Kidney (tissue), 14 donors: ENCODE results near the gene JMJD1C. TPM values are rescaled to one million over a fixed set of nuclear protein-coding genes. Genes with fewer than 3 reads are reported as not detected.
A peak's percentile ranks its signal among the peaks of the same experiment; 100 is the strongest.

Experiments used
- DNase-seq, 5 donors: peaks; one replicate each; pipeline ENCODE4 v3.0.0-alpha.2; 2013 to 2020
- FAIRE-seq: peaks from 2 replicates; lab custom pipeline; 2012; peaks lifted over from hg19 to GRCh38; lab: Jason Lieb, UNC
- H3K27ac ChIP-seq, 2 donors: one replicate each; pipeline ENCODE4 v1.7.0; 2013; ENCODE audit warnings: low read depth in 2 of 2, low read length in 2 of 2, inconsistent platforms in 1 of 2
- H3K27me3 ChIP-seq: one replicate; pipeline ENCODE4 v1.7.1; 2013; ENCODE audit warnings: low read length, inconsistent platforms; ENCODE audit not compliant: control insufficient read depth, insufficient read depth
- H3K36me3 ChIP-seq, 3 donors: one replicate each; pipeline versions ENCODE4 v1.7.0 to v1.7.1; 2013; ENCODE audit warnings: low read length in 3 of 3, control low read depth in 1 of 3, inconsistent platforms in 1 of 3; ENCODE audit not compliant: insufficient read depth in 3 of 3, control insufficient read depth in 2 of 3
- H3K4me1 ChIP-seq, 3 donors: one replicate each; pipeline versions ENCODE4 v1.7.0 to v1.7.1; 2013; ENCODE audit warnings: low read length in 3 of 3, inconsistent platforms in 1 of 3, low read depth in 1 of 3; ENCODE audit not compliant: control insufficient read depth in 2 of 3, insufficient read depth in 2 of 3
- H3K4me3 ChIP-seq, 3 donors: one replicate each; pipeline versions ENCODE4 v1.7.0 to v1.8.1; 2013; ENCODE audit warnings: low read length in 3 of 3, control low read depth in 1 of 3, inconsistent platforms in 1 of 3
- H3K9ac ChIP-seq, 3 donors: one replicate each; pipeline versions ENCODE4 v1.7.0 to v1.7.1; 2013; ENCODE audit warnings: low read length in 3 of 3, control low read depth in 1 of 3, inconsistent platforms in 1 of 3
- H3K9me3 ChIP-seq, 3 donors: one replicate each; pipeline versions ENCODE4 v1.7.0 to v1.7.1; 2013; ENCODE audit warnings: low read length in 3 of 3, control low read depth in 1 of 3, inconsistent platforms in 1 of 3; ENCODE audit not compliant: control insufficient read depth in 2 of 3, insufficient read depth in 1 of 3
- CTCF ChIP-seq: IDR thresholded peaks from 3 replicates; pipeline ENCODE4 v1.5.1; 2012; ENCODE audit warnings: mild to moderate bottlenecking, moderate library complexity, borderline replicate concordance; ENCODE audit not compliant: insufficient read depth; ENCODE audit errors: extremely low read depth
- intact Hi-C: fragments of 100-400 bp; cut with DNase I; formaldehyde crosslinking; loops from one replicate; pipeline ENCODE4 v1.11.1; 2022
- polyA plus RNA-seq: library from polyadenylated mRNA; stranded (reverse); fragments of 350-450 nt; fragmentation: Illumina TruSeq; extraction: RNeasy Lipid Tissue Mini Kit (QIAGEN cat#74804); gene quantifications from one replicate; pipeline ENCODE4 v1.2.3, GENCODE V29; 2014; ENCODE audit warnings: low read depth, low replicate concordance; ENCODE audit not compliant: insufficient read depth
- total RNA-seq: library from RNA; stranded (reverse); fragmentation: NEBNext Ultra II Directional; extraction: Animal tissue kit (Norgen Biotek cat#: 25700); gene quantifications from one replicate; pipeline ENCODE4 v1.2.1, GENCODE V29; 2021
- donor health status: control.
- donor health status: control.
- donor health status: control.
- donor health status: control.
- donor health status: control.
- donor health status: DM: yes; HTN: yes; CAD: no.
- donor health status: Normal renal cell carcinoma (clear cell type).

JMJD1C gene
- total and polyA plus RNA-seq, 2 donors from 2014 or later = 18.9 to 92.9 TPM

DNA sequence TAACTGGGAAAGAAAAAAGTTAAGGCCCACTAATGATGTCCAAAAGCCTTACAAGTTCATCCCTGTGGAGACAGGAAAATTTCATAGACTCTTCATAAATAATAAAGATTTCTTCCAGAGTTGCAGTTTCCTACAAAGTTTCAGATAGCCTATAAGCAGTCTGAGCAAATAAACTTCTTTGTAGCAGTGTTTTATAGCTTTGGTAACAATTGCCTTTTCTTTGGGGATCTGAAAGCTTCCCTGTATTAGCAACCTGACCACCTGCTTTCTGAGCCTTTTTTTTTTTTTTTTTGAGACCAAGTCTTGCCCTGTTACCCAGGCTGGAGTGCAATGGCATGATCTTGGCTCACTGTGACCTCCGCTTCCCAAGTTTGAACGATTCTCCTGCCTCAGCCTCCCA, 182.7 kb downstream of the JMJD1C start:
- intact Hi-C loops = no loop called here
- Histone ChIP-seq H3K4me1 (peaks cover 0 to 6% (median 0%) of the 10 kb centered on the region in 3 donors), H3K9ac (no peak overlapping the region), H3K27me3 (no peaks in the 10 kb centered on the region), H3K9me3 (no peaks in the 10 kb centered on the region), H3K27ac (no peak overlapping the region), H3K4me3 (no peak overlapping the region), H3K36me3 (no peaks in the 10 kb centered on the region)
- TF ChIP-seq CTCF = no peak
- DNase-seq (no peak), FAIRE-seq (no peak)

DNA sequence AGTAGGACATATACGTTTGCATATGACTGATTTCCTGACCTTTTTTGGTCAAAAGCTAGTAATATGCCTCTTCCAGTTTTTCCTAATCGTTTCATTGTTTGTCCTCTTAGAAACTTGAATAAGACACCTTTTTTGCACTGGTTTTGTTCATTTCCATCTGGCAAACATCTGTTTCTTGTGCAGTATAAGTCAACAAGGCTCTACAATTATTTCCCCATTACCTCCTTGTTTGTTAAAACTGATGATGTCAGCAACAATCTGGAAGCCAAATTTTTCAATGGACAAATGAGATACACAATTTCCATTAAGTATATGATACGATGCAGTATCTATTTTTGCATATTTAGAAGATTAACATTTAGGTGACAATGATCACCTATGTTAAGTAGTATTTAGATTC, 183.8 kb downstream of the JMJD1C start:
- no peak for TF ChIP-seq CTCF
- no peak overlapping the region for H3K9ac ChIP-seq
- H3K27ac ChIP-seq = no peak overlapping the region
- H3K9me3 ChIP-seq = no peaks in the 10 kb centered on the region
- peaks cover 0 to 6% (median 0%) of the 10 kb centered on the region in 3 donors for H3K4me1 ChIP-seq
- FAIRE-seq = no peak
- no peak overlapping the region for H3K4me3 ChIP-seq
- H3K36me3 ChIP-seq = no peaks in the 10 kb centered on the region
- intact Hi-C loops = no loop called here
- DNase-seq = peak in 1 of 5 donors; percentile 7
- no peaks in the 10 kb centered on the region for H3K27me3 ChIP-seq

GRCh38 chr10:63280386-63280785, 185.4 kb downstream of the JMJD1C start:
- TF ChIP-seq CTCF = no peak
- H3K9ac ChIP-seq = no peak overlapping the region
- H3K4me3 ChIP-seq = no peak overlapping the region
- intact Hi-C loops = no loop called here
- H3K4me1 ChIP-seq = no peaks in the 10 kb centered on the region
- no peak for DNase-seq
- FAIRE-seq = no peak
- no peak overlapping the region for H3K27ac ChIP-seq
- H3K36me3 ChIP-seq = no peaks in the 10 kb centered on the region
- H3K9me3 ChIP-seq = no peaks in the 10 kb centered on the region
- H3K27me3 ChIP-seq = no peaks in the 10 kb centered on the region

DNA sequence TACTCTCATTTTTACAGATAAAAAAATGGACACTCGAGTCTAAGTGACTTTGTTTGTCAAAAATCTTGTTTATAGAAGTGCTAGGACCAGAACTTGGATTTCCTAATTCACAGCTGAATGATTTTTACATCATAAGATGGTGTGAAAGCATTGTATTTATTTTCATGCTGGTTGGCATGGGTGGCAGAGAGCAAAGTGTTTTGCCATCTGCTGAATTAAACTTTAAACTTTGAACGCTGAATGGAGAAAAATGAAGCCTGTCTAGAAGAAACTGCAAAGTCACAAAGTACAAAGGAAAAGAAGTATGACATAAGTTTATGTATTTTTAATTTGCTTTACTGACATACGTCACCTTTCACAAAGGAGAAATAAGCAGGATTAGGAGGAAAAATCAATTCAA, 190.7 kb downstream of the JMJD1C start:
- no peaks in the 10 kb centered on the region for H3K36me3 ChIP-seq
- intact Hi-C loops = no loop called here
- no peak for FAIRE-seq
- H3K27ac ChIP-seq = no peak overlapping the region
- no peak overlapping the region for H3K4me3 ChIP-seq
- no peak for TF ChIP-seq CTCF
- H3K9me3 ChIP-seq = no peaks in the 10 kb centered on the region
- no peak for DNase-seq
- H3K9ac ChIP-seq = no peak overlapping the region
- H3K27me3 ChIP-seq = no peaks in the 10 kb centered on the region
- peaks cover 0 to 4% (median 2%) of the 10 kb centered on the region in 3 donors for H3K4me1 ChIP-seq
